Astrocyte (in vitro differentiated cells and primary cell): ENCODE measurements around the gene MMEL1. TPM values are rescaled to one million over a fixed set of nuclear protein-coding genes. Genes with fewer than 3 reads are reported as not detected.

Experiments
- DNase-seq: peaks from one replicate; pipeline ENCODE4 v3.0.0-alpha.2; 2010; ENCODE audit warnings: low read depth
- FAIRE-seq: peaks from 2 replicates; lab custom pipeline; 2011; peaks lifted over from hg19 to GRCh38; lab: Jason Lieb, UNC
- H2AFZ ChIP-seq: 2 replicates; pipeline ENCODE4 v1.6.0; 2012; ENCODE audit warnings: low read depth, low read length, inconsistent platforms
- H3K27ac ChIP-seq: 2 replicates; pipeline ENCODE4 v1.5.1; 2011; ENCODE audit warnings: low read depth, low read length, inconsistent platforms
- H3K27me3 ChIP-seq: 2 replicates; pipeline ENCODE4 v1.6.0; 2011; ENCODE audit warnings: low read length, inconsistent platforms; ENCODE audit not compliant: insufficient read depth
- H3K36me3 ChIP-seq: 2 replicates; pipeline ENCODE4 v1.5.1; 2011; ENCODE audit warnings: low read length, inconsistent platforms; ENCODE audit not compliant: insufficient read depth
- H3K4me1 ChIP-seq: 2 replicates; pipeline ENCODE4 v1.5.1; 2011; ENCODE audit warnings: low read length, inconsistent platforms; ENCODE audit not compliant: insufficient read depth
- H3K4me2 ChIP-seq: 2 replicates; pipeline ENCODE4 v1.6.0; 2012; ENCODE audit warnings: low read length, inconsistent platforms
- H3K4me3 ChIP-seq: 2 replicates; pipeline ENCODE4 v1.5.1; 2011; ENCODE audit warnings: low read depth, mild to moderate bottlenecking, low read length, inconsistent platforms; ENCODE audit not compliant: insufficient read depth
- H3K79me2 ChIP-seq: 2 replicates; pipeline ENCODE4 v1.6.0; 2012; ENCODE audit warnings: mild to moderate bottlenecking, low read length, inconsistent platforms; ENCODE audit not compliant: insufficient read depth
- H3K9ac ChIP-seq: 2 replicates; pipeline ENCODE4 v1.6.0; 2012; ENCODE audit warnings: mild to moderate bottlenecking, low read length, inconsistent platforms
- H3K9me3 ChIP-seq: 2 replicates; pipeline ENCODE4 v1.5.1; 2012; ENCODE audit warnings: low read depth, mild to moderate bottlenecking, low read length, inconsistent platforms; ENCODE audit not compliant: insufficient read depth
- H4K20me1 ChIP-seq: 2 replicates; pipeline ENCODE4 v1.6.0; 2012; ENCODE audit warnings: low read length, inconsistent platforms; ENCODE audit not compliant: insufficient read depth
- H3K27ac Mint-ChIP-seq: one replicate; pipeline ENCODE4 v1.8.0; 2021; ENCODE audit warnings: mild to moderate bottlenecking, mixed read lengths; ENCODE audit not compliant: unreplicated experiment
- H3K27me3 Mint-ChIP-seq: one replicate; pipeline ENCODE4 v1.8.0; 2021; ENCODE audit warnings: low read depth, mixed read lengths; ENCODE audit not compliant: unreplicated experiment
- H3K36me3 Mint-ChIP-seq: one replicate; pipeline ENCODE4 v1.8.0; 2021; ENCODE audit warnings: low read depth, mixed read lengths; ENCODE audit not compliant: unreplicated experiment
- H3K4me1 Mint-ChIP-seq: one replicate; pipeline ENCODE4 v1.8.0; 2021; ENCODE audit warnings: low read depth, mixed read lengths; ENCODE audit not compliant: unreplicated experiment
- H3K4me3 Mint-ChIP-seq: one replicate; pipeline ENCODE4 v1.8.0; 2021; ENCODE audit warnings: mild to moderate bottlenecking, moderate library complexity, mixed read lengths; ENCODE audit not compliant: unreplicated experiment
- H3K9me3 Mint-ChIP-seq: one replicate; pipeline ENCODE4 v1.8.0; 2021; ENCODE audit warnings: mild to moderate bottlenecking, mixed read lengths; ENCODE audit not compliant: unreplicated experiment
- EZH2 ChIP-seq: IDR thresholded peaks from 2 replicates; pipeline ENCODE4 v1.6.1; 2012; ENCODE audit warnings: mild to moderate bottlenecking, low read length, inconsistent platforms; ENCODE audit not compliant: insufficient read depth
- total RNA-seq: library from RNA; stranded (reverse); gene quantifications from 2 replicates; pipeline ENCODE4 v1.2.1, GENCODE V29; 2021
- TF ChIP-seq, protein P1 (sequence below): IDR thresholded peaks from 2 replicates; pipeline ENCODE4 v1.5.1; 2011; ENCODE audit warnings: low read depth, mild to moderate bottlenecking, inconsistent platforms, low read length, moderate library complexity; ENCODE audit not compliant: insufficient read depth

The MMEL1 gene
- total RNA-seq, 1 donor from 2014 or later = not detected

DNA sequence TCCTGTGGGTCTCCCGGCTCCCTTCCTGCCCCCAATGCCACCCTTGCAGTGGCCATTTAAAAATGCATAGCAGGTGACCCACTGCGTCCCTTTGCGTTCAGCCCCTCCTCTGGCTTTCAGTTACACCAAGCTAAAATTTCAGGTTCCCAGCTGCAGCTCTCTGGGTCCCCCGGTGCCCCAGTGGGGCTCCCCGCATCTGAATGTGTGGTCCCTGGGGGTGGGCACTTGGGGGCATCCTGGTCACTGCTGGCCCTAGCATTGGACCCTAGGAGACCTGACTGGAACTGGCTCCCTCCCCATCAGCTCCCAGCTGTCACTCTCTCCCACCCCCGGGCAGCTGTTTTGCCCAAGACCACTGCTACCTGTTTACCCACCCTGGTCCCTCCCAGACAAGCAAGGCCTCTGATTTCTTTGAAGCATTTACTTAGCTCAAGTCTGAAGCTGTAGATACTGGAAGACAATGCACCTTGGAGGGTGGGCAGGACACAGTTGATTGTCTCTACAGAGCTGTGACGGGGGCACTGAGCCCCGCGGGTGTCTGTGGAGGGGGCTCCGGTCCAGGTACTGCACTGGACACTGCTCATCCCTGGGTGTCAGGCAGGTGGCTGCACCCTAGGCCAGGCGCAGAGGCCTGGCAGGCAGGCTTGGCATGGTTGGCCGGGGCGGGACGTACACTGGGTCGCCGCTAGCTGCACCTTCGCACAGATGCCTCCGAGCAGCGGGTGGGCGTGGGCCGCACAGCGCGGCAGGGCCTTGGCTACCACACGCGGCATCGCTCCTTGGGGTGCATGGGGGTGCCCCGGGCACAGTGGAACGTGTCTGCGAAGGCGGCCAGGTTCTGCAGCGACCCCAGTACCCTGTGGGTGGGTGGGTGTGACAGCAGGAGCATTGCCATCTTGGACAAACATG is 42.3 kb downstream of the MMEL1 start:
- H3K79me2 ChIP-seq = no peaks in the 10 kb centered on the region
- H3K4me2 ChIP-seq = no peak overlapping the region
- Mint-ChIP-seq H3K27me3 (no peaks in the 10 kb centered on the region), H3K27ac (no peak overlapping the region), H3K36me3 (no peaks in the 10 kb centered on the region), H3K4me1 (no peaks in the 10 kb centered on the region), H3K4me3 (no peak overlapping the region), H3K9me3 (no peaks in the 10 kb centered on the region)
- no peak for TF ChIP-seq EZH2
- TF ChIP-seq, protein P1, sequence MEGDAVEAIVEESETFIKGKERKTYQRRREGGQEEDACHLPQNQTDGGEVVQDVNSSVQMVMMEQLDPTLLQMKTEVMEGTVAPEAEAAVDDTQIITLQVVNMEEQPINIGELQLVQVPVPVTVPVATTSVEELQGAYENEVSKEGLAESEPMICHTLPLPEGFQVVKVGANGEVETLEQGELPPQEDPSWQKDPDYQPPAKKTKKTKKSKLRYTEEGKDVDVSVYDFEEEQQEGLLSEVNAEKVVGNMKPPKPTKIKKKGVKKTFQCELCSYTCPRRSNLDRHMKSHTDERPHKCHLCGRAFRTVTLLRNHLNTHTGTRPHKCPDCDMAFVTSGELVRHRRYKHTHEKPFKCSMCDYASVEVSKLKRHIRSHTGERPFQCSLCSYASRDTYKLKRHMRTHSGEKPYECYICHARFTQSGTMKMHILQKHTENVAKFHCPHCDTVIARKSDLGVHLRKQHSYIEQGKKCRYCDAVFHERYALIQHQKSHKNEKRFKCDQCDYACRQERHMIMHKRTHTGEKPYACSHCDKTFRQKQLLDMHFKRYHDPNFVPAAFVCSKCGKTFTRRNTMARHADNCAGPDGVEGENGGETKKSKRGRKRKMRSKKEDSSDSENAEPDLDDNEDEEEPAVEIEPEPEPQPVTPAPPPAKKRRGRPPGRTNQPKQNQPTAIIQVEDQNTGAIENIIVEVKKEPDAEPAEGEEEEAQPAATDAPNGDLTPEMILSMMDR = no peak
- H3K36me3 ChIP-seq = no peaks in the 10 kb centered on the region
- H4K20me1 ChIP-seq = no peaks in the 10 kb centered on the region
- no peak overlapping the region for H3K27ac ChIP-seq
- H3K9ac ChIP-seq = no peak overlapping the region
- H3K4me3 ChIP-seq = no peak overlapping the region
- no peak overlapping the region for H2AFZ ChIP-seq
- peaks cover 12% of the 10 kb centered on the region for H3K4me1 ChIP-seq
- DNase-seq (no peak), FAIRE-seq (no peak)
- H3K9me3 ChIP-seq = no peaks in the 10 kb centered on the region
- H3K27me3 ChIP-seq = no peaks in the 10 kb centered on the region

- TF ChIP-seq, protein P1 = no peak
- TF ChIP-seq EZH2 = no peak
- H4K20me1 ChIP-seq = no peaks in the 10 kb centered on the region
- no peaks in the 10 kb centered on the region for H3K36me3 ChIP-seq
- no peak overlapping the region for H2AFZ ChIP-seq
- no peak overlapping the region for H3K27ac ChIP-seq
- Mint-ChIP-seq H3K36me3 (no peaks in the 10 kb centered on the region), H3K4me3 (no peak overlapping the region), H3K9me3 (no peaks in the 10 kb centered on the region), H3K27ac (no peak overlapping the region), H3K27me3 (no peaks in the 10 kb centered on the region), H3K4me1 (peaks cover 1% of the 10 kb centered on the region)
- H3K9me3 ChIP-seq = no peaks in the 10 kb centered on the region
- no peak overlapping the region for H3K4me3 ChIP-seq
- H3K79me2 ChIP-seq = no peaks in the 10 kb centered on the region
- no peak overlapping the region for H3K4me2 ChIP-seq
- no peaks in the 10 kb centered on the region for H3K27me3 ChIP-seq
- H3K4me1 ChIP-seq = peaks cover 19% of the 10 kb centered on the region
- H3K9ac ChIP-seq = no peak overlapping the region
- no peak for DNase-seq
- no peak for FAIRE-seq
Observed at GRCh38 chr1:2589431-2590232, 43.2 kb downstream of the MMEL1 start.
